K562 treated with DMSO at 1 percent for 24 hours (cell line): ENCODE results near the gene ZNF17. TPM values are rescaled to one million over a fixed set of nuclear protein-coding genes. Genes with fewer than 3 reads are reported as not detected.

Source experiments
- total RNA-seq: library from RNA; unstranded; fragments of 300-600 nt; gene quantifications from 2 replicates; pipeline ENCODE4 v1.2.3, GENCODE V29; 2022; ENCODE audit warnings: low read depth; ENCODE audit not compliant: insufficient read depth

Gene ZNF17
- 2.0 and 2.2 TPM in 2 replicates for total RNA-seq

GRCh38 chr19:57410877-57411671 lies at the start of gene ZNF17:
Gene ZNF17, plus strand, starts transcription at chr19:57411161. Its CDS starts 2,455 bp downstream, at chr19:57413616.

GRCh38 chr19:57362997-57363687 lies 47.8 kb upstream of the ZNF17 start, which contains the start of the genes TRAPPC2B and ZNF547:
Gene TRAPPC2B, plus strand, starts transcription at chr19:57363551. Its CDS starts 1,283 bp downstream, at chr19:57364834.
Gene ZNF547, plus strand, starts transcription at chr19:57363551. Its CDS starts 5,005 bp downstream, at chr19:57368556.

GRCh38 chr19:57389730-57390598 lies 21.0 kb upstream of the ZNF17 start, which contains the start of gene ZNF548:
Gene ZNF548, plus strand, starts transcription at chr19:57389854. Its CDS starts 246 bp downstream, at chr19:57390100.

DNA sequence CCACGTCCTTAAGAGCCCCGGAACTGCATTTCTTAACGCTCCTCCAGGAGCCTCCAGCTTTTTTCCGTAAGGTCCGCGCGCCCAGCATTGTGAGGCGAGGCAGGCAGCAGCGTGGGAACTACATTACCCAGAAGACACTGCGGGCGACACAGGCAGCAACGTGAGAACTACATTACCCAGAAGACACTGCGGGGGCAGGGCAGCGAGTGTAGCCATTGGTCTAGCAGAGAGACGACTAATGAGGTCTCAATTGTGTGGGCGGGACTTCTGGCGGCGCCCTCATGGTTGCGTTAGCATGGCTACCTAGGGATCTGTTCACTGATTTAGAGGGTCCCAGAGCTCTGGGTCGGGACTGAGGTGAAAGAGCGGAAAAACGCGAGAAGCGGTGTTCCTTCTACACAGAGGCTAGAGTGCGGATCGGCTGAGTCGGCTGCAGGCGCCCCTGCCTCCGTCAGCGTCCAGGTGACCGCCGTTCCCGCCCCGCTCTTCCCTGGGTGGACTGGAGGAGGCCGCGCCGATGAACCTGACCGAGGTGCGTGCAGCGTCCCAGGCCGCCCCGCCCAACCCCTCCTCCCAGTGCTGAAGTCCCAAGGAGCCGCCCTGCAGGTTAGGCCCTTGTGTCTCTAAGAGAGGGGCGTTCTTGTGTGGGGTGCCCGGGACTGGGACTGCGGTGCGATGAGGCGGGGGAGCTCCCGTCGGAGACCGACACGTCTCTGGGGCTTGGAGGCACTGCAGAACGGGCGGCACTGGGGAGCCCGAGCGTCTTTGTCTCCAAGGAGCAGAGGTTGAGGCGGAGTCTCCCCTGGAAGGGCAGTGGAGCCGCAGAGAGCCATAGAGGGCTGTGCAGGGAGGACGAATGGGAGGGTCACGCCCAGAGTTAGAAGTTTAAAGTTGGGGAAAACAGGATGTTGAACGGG lies 24.4 kb downstream of the ZNF17 start, which contains the start of gene ZNF749:
TSS of gene ZNF749 (plus strand) at position 264 of the 917 bp plus-strand sequence. CDS start at position 518, 254 bp downstream.

Other genes starting within 250 kb of the ZNF17 start
- gene DUXA, start 243.7 kb upstream of the ZNF17 start, total RNA-seq, result not detected in 2 replicates
- 2.9 and 6.9 TPM in 2 replicates for gene ZNF264, start 219.7 kb upstream of the ZNF17 start, total RNA-seq
- 7.7 and 10.2 TPM in 2 replicates for gene AURKC, start 180.1 kb upstream of the ZNF17 start, total RNA-seq
- gene ZNF805, start 170.5 kb upstream of the ZNF17 start, total RNA-seq, result 1.8 and 2.1 TPM in 2 replicates
- 0.79 and 1.2 TPM in 2 replicates for gene ZNF460, start 130.7 kb upstream of the ZNF17 start, total RNA-seq
- 1.2 and 1.3 TPM in 2 replicates for gene ZNF543, start 90.7 kb upstream of the ZNF17 start, total RNA-seq
- 3.1 and 3.2 TPM in 2 replicates for gene ZNF304, start 59.9 kb upstream of the ZNF17 start, total RNA-seq
- 4.4 and 4.8 TPM in 2 replicates for gene TRAPPC2B, start 47.6 kb upstream of the ZNF17 start, total RNA-seq
- 0.42 TPM in 1 of 2 replicates, not detected in the other for gene ZNF547, start 47.6 kb upstream of the ZNF17 start, total RNA-seq
- gene ZNF548, start 21.3 kb upstream of the ZNF17 start, total RNA-seq, result 3.2 and 3.4 TPM in 2 replicates
- gene ZNF749, start 24.2 kb downstream of the ZNF17 start, total RNA-seq, result 8.3 and 8.7 TPM in 2 replicates
- gene VN1R1, start 46.0 kb downstream of the ZNF17 start, total RNA-seq, result not detected in 2 replicates
- gene ZNF772, start 66.4 kb downstream of the ZNF17 start, total RNA-seq, result 0.54 and 0.86 TPM in 2 replicates
- 0.81 and 2.7 TPM in 2 replicates for gene ZNF419, start 76.6 kb downstream of the ZNF17 start, total RNA-seq
- 0.30 TPM in 1 of 2 replicates, not detected in the other for gene ZNF773, start 88.8 kb downstream of the ZNF17 start, total RNA-seq
- 0.45 and 0.85 TPM in 2 replicates for gene ZNF549, start 116.2 kb downstream of the ZNF17 start, total RNA-seq
- gene ZNF550, start 148.7 kb downstream of the ZNF17 start, total RNA-seq, result 1.4 and 2.1 TPM in 2 replicates
- gene ZNF416, start 167.8 kb downstream of the ZNF17 start, total RNA-seq, result 0.96 and 2.2 TPM in 2 replicates
- 0.41 and 0.73 TPM in 2 replicates for gene ZIK1, start 173.0 kb downstream of the ZNF17 start, total RNA-seq
- 3.5 and 10.0 TPM in 2 replicates for gene ZNF530, start 188.7 kb downstream of the ZNF17 start, total RNA-seq
- gene ZNF134, start 203.1 kb downstream of the ZNF17 start, total RNA-seq, result 6.7 and 7.0 TPM in 2 replicates
- 7.8 and 9.8 TPM in 2 replicates for gene ZNF211, start 222.0 kb downstream of the ZNF17 start, total RNA-seq